Measurements from ENCODE around the gene MVB12B.

MVB12B gene

GRCh38 chr9:126419475-126419874 lies 92.8 kb downstream of the MVB12B start:
- no peak for TF ChIP-seq TAF1 (IDR thresholded peaks at IDR 0.05; ENCODE audit: borderline replicate concordance, insufficient read depth, low read length)

DNA sequence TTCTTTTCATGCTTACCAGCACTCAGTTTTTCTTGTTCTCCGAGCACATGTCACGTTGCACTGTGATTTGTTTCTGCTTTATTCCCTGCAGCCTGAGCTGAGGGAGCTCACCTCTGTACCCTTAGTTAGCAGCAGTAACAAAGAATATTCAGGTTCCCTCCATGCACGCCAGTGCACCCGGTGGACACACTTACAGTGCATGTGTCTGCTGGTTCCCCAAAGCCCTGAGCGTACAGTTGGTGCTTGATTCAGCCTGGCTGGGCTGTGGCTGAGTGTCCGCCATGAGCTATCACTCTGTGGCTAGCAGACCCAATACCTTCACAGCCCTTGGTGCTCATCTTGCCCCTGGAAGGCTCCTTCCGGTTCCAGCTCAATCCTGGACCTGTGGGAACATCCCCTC lies 93.5 kb downstream of the MVB12B start:
- TF ChIP-seq, protein P1, sequence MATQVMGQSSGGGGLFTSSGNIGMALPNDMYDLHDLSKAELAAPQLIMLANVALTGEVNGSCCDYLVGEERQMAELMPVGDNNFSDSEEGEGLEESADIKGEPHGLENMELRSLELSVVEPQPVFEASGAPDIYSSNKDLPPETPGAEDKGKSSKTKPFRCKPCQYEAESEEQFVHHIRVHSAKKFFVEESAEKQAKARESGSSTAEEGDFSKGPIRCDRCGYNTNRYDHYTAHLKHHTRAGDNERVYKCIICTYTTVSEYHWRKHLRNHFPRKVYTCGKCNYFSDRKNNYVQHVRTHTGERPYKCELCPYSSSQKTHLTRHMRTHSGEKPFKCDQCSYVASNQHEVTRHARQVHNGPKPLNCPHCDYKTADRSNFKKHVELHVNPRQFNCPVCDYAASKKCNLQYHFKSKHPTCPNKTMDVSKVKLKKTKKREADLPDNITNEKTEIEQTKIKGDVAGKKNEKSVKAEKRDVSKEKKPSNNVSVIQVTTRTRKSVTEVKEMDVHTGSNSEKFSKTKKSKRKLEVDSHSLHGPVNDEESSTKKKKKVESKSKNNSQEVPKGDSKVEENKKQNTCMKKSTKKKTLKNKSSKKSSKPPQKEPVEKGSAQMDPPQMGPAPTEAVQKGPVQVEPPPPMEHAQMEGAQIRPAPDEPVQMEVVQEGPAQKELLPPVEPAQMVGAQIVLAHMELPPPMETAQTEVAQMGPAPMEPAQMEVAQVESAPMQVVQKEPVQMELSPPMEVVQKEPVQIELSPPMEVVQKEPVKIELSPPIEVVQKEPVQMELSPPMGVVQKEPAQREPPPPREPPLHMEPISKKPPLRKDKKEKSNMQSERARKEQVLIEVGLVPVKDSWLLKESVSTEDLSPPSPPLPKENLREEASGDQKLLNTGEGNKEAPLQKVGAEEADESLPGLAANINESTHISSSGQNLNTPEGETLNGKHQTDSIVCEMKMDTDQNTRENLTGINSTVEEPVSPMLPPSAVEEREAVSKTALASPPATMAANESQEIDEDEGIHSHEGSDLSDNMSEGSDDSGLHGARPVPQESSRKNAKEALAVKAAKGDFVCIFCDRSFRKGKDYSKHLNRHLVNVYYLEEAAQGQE (IDR thresholded peaks at IDR 0.05; ENCODE audit: insufficient read depth in 1 of 2, low read depth in 2 of 2, low read length in 2 of 2) = no peak
- TF ChIP-seq POLR2AphosphoS5 (IDR thresholded peaks at IDR 0.05; ENCODE audit: low read depth, low read length) (no peak), FOXP2 (optimal IDR thresholded peaks at IDR 0.05; ENCODE audit: borderline replicate concordance, extremely low read depth, extremely low read length, insufficient read depth) (no peak), SIN3A (IDR thresholded peaks at IDR 0.05; ENCODE audit: borderline replicate concordance, insufficient read depth, low read length) (no peak), TAF1 (IDR thresholded peaks at IDR 0.05; ENCODE audit: borderline replicate concordance, insufficient read depth, low read length) (no peak)

- TF ChIP-seq POLR2AphosphoS5 (IDR thresholded peaks at IDR 0.05; ENCODE audit: low read depth, low read length) (no peak), TAF1 (IDR thresholded peaks at IDR 0.05; ENCODE audit: borderline replicate concordance, insufficient read depth, low read length) (no peak), FOXP2 (optimal IDR thresholded peaks at IDR 0.05; ENCODE audit: borderline replicate concordance, extremely low read depth, extremely low read length, insufficient read depth) (no peak), SIN3A (IDR thresholded peaks at IDR 0.05; ENCODE audit: borderline replicate concordance, insufficient read depth, low read length) (no peak)
- TF ChIP-seq, protein P1 (IDR thresholded peaks at IDR 0.05; ENCODE audit: insufficient read depth in 1 of 2, low read depth in 2 of 2, low read length in 2 of 2) = no peak
Observed at GRCh38 chr9:126420643-126421564, 94.3 kb downstream of the MVB12B start.

GRCh38 chr9:126421567-126422428 lies 95.2 kb downstream of the MVB12B start:
- TF ChIP-seq, protein P1 (IDR thresholded peaks at IDR 0.05; ENCODE audit: insufficient read depth in 1 of 2, low read depth in 2 of 2, low read length in 2 of 2) = no peak
- TF ChIP-seq POLR2AphosphoS5 (IDR thresholded peaks at IDR 0.05; ENCODE audit: low read depth, low read length) = no peak
- no peak for TF ChIP-seq TAF1 (IDR thresholded peaks at IDR 0.05; ENCODE audit: borderline replicate concordance, insufficient read depth, low read length)
- no peak for TF ChIP-seq FOXP2 (optimal IDR thresholded peaks at IDR 0.05; ENCODE audit: borderline replicate concordance, extremely low read depth, extremely low read length, insufficient read depth)
- no peak for TF ChIP-seq SIN3A (IDR thresholded peaks at IDR 0.05; ENCODE audit: borderline replicate concordance, insufficient read depth, low read length)

DNA sequence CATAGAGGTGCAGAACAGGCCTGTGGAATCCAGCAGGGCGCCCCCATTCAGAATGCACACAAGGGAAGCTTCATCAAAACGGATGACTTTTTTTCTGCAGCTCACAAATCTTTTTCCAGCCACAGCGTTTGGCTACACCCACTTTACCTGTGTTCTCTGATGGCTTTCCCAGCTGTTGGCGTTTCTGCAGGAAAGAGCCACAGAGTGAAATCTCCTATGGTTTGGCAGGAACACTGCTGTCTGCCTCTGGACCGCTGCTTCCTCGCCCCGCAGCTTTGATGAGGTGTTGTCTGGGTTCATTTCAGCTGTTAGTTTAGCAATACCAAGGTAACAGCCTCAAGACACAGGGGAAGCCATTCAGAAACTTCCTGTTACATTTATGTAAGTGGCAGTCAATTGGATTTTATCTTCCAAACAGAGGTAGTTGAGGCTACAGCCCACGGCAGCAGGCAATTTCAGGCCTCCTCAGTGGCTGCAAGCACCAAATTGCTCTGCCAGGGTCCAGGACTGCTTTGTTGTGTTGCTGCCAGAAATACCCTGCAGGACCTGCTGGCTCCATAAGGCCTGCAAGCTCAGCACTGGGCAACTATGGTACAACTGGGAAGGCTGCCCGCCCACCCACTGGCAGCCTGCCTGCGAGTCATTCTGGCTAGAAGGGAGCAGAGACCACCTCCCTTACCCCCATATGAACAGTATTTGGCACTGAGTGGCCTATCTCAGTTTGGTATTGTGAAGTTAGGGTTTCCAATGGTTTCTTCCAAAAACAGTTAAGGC lies 96.7 kb downstream of the MVB12B start:
- TF ChIP-seq FOXP2 (optimal IDR thresholded peaks at IDR 0.05; ENCODE audit: borderline replicate concordance, extremely low read depth, extremely low read length, insufficient read depth) = no peak
- TF ChIP-seq, protein P1 (IDR thresholded peaks at IDR 0.05; ENCODE audit: insufficient read depth in 1 of 2, low read depth in 2 of 2, low read length in 2 of 2) = no peak
- no peak for TF ChIP-seq SIN3A (IDR thresholded peaks at IDR 0.05; ENCODE audit: borderline replicate concordance, insufficient read depth, low read length)
- no peak for TF ChIP-seq TAF1 (IDR thresholded peaks at IDR 0.05; ENCODE audit: borderline replicate concordance, insufficient read depth, low read length)
- TF ChIP-seq POLR2AphosphoS5 (IDR thresholded peaks at IDR 0.05; ENCODE audit: low read depth, low read length) = no peak

Measured in PFSK-1 (cell line).